Measurements from ENCODE around the gene VSTM5. TPM values are rescaled to one million over a fixed set of nuclear protein-coding genes. Genes with fewer than 3 reads are reported as not detected.
"Not testable (repeated sequence)": the region's sequence is repeated elsewhere in the genome, so short reads cannot be mapped to it uniquely, and the experiment has no call there.

The VSTM5 gene
- total and polyA plus RNA-seq, 8 donors: 0.31 to 6.2 (median 0.83) TPM; not detected in 2

- Histone ChIP-seq H3K27me3 (peaks cover 0 to 2% (median 0%) of the 10 kb centered on the region in 3 donors), H3K4me3 (no peak overlapping the region), H3K4me1 (no peaks in the 10 kb centered on the region), H3K9me3 (peaks cover 1 to 13% (median 9%) of the 10 kb centered on the region in 4 donors), H3K36me3 (no peaks in the 10 kb centered on the region), H3K27ac (no peak overlapping the region)
- TF ChIP-seq POLR2AphosphoS5 (IDR thresholded peaks at IDR 0.05) (no peak), POLR2A (IDR thresholded peaks at IDR 0.05) (no peak), EP300 (IDR thresholded peaks at IDR 0.05) (no peak), CTCF (IDR thresholded peaks at IDR 0.05) (no peak)
- 93 to 96% (median 95%) methylated on average over 5 of the region's 5 CpGs for WGBS, 5 donors
- intact Hi-C loops (cut with DNase I; ENCODE audit: low total_unique reads): no loop called here
- DNase-seq: no peak
Observed at GRCh38 chr11:93887111-93887510, 36.7 kb upstream of the VSTM5 start.

GRCh38 chr11:93879114-93879513, 28.7 kb upstream of the VSTM5 start:
- intact Hi-C loops (cut with DNase I; ENCODE audit: low total_unique reads); H3K27me3 ChIP-seq; DNase-seq; H3K36me3 ChIP-seq; H3K27ac ChIP-seq; H3K4me3 ChIP-seq; H3K4me1 ChIP-seq: not testable (repeated sequence)
- peaks cover 7 to 23% (median 10%) of the 10 kb centered on the region in 4 donors for H3K9me3 ChIP-seq

- H3K36me3 ChIP-seq: no peaks in the 10 kb centered on the region
- WGBS, 5 donors: 84 to 86% (median 85%) methylated on average over 3 of the region's 3 CpGs
- H3K4me3 ChIP-seq: no peak overlapping the region
- no peak for DNase-seq
- no peaks in the 10 kb centered on the region for H3K9me3 ChIP-seq
- intact Hi-C loops (cut with DNase I; ENCODE audit: low total_unique reads): no loop called here
- no peaks in the 10 kb centered on the region for H3K27me3 ChIP-seq
- H3K4me1 ChIP-seq: no peaks in the 10 kb centered on the region
- H3K27ac ChIP-seq: no peak overlapping the region
- TF ChIP-seq POLR2AphosphoS5 (IDR thresholded peaks at IDR 0.05): no peak
- no peak for TF ChIP-seq EP300 (IDR thresholded peaks at IDR 0.05)
Observed at GRCh38 chr11:93875637-93876036, 25.2 kb upstream of the VSTM5 start.

- Histone ChIP-seq H3K27ac (no peak overlapping the region), H3K36me3 (no peaks in the 10 kb centered on the region), H3K4me1 (no peaks in the 10 kb centered on the region), H3K9me3 (no peaks in the 10 kb centered on the region), H3K27me3 (no peaks in the 10 kb centered on the region), H3K4me3 (no peak overlapping the region)
- no peak for DNase-seq
- TF ChIP-seq POLR2AphosphoS5 (IDR thresholded peaks at IDR 0.05) (no peak), CTCF (IDR thresholded peaks at IDR 0.05) (no peak), EP300 (IDR thresholded peaks at IDR 0.05) (no peak), POLR2A (IDR thresholded peaks at IDR 0.05) (no peak)
- intact Hi-C loops (cut with DNase I; ENCODE audit: low total_unique reads): no loop called here
Observed at GRCh38 chr11:93871526-93871925, 21.1 kb upstream of the VSTM5 start.

- no peaks in the 10 kb centered on the region for H3K27me3 ChIP-seq
- TF ChIP-seq POLR2A (IDR thresholded peaks at IDR 0.05): no peak
- TF ChIP-seq POLR2AphosphoS5 (IDR thresholded peaks at IDR 0.05): no peak
- H3K9me3 ChIP-seq: no peaks in the 10 kb centered on the region
- intact Hi-C loops (cut with DNase I; ENCODE audit: low total_unique reads): no loop called here
- no peaks in the 10 kb centered on the region for H3K36me3 ChIP-seq
- 70 to 92% (median 91%) methylated on average over 3 of the region's 3 CpGs for WGBS, 5 donors
- no peak for DNase-seq
- H3K4me1 ChIP-seq: no peaks in the 10 kb centered on the region
- no peak overlapping the region for H3K27ac ChIP-seq
- H3K4me3 ChIP-seq: no peak overlapping the region
Observed at GRCh38 chr11:93870616-93871015, 20.2 kb upstream of the VSTM5 start.

GRCh38 chr11:93869830-93870229, 19.4 kb upstream of the VSTM5 start:
- intact Hi-C loops (cut with DNase I; ENCODE audit: low total_unique reads): no loop called here
- Histone ChIP-seq H3K27me3 (no peaks in the 10 kb centered on the region), H3K27ac (no peak overlapping the region), H3K36me3 (no peaks in the 10 kb centered on the region), H3K4me3 (no peak overlapping the region), H3K4me1 (no peaks in the 10 kb centered on the region), H3K9me3 (no peaks in the 10 kb centered on the region)
- 69 to 89% (median 79%) methylated on average over 4 to 7 of the region's 7 CpGs for whole genome bisulfite sequencing, 5 donors
- TF ChIP-seq CTCF (IDR thresholded peaks at IDR 0.05) (no peak), EP300 (IDR thresholded peaks at IDR 0.05) (no peak), POLR2A (IDR thresholded peaks at IDR 0.05) (no peak), POLR2AphosphoS5 (IDR thresholded peaks at IDR 0.05) (no peak)
- DNase-seq: no peak

GRCh38 chr11:93868404-93868803, 18.0 kb upstream of the VSTM5 start:
- intact Hi-C loops (cut with DNase I; ENCODE audit: low total_unique reads): not testable (repeated sequence)

More at GRCh38 chr11:93868404-93868803, 18.0 kb upstream of the VSTM5 start:
- H3K27me3 ChIP-seq, H3K4me3 ChIP-seq, DNase-seq, H3K9me3 ChIP-seq, H3K36me3 ChIP-seq, H3K4me1 ChIP-seq, H3K27ac ChIP-seq: not testable (repeated sequence)
- 81 to 88% (median 87%) methylated on average over 2 of the region's 2 CpGs for whole genome bisulfite sequencing, 5 donors

All from stomach (tissue), 9 donors.